HL-60 (cell line): ENCODE results near the gene DIO2.

ENCODE experiments used
- GABPA ChIP-seq: IDR thresholded peaks from 2 replicates; pipeline ENCODE4 v1.6.1; 2012; ENCODE audit warnings: low read depth
- POLR2AphosphoS5 ChIP-seq: IDR thresholded peaks from 2 replicates; pipeline ENCODE4 v1.6.1; 2012; ENCODE audit warnings: low read depth
- REST ChIP-seq: IDR thresholded peaks from 2 replicates; pipeline ENCODE4 v1.6.1; 2012; ENCODE audit warnings: low read depth; ENCODE audit not compliant: insufficient replicate concordance
- TF ChIP-seq, protein P1 (sequence below): IDR thresholded peaks from one replicate; pipeline ENCODE4 v1.5.1; 2011; ENCODE audit warnings: low read length, control low read depth, inconsistent platforms; ENCODE audit not compliant: insufficient read depth

DNA sequence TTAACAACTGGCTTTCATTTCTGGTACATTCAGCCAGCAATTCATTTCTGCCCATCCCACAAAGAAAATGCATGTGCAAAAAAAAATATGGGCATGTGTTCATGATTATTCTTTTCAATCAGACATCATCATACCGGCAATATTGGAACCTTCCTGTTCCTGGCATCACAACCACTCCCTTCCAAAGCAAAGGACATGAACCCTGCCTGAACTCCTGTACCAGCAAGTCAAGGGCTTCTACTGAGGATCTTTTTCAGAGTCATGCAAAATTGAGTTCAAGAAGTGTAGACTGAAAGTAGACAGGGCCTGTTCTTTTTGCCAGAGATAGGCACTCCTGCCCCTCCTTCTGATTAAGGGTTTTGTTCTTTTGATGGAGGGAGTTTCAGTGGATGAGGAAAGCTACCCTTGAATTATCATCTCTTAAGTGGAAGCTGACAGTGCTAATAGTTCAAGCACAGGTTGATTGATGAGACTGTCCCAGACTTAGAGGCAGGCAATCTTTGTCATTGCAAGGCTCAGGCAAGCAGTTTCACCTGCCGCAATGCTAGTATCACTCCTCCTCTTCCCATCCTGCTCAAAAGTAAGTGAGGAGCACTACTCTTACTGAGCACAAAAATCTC is 22.3 kb upstream of the DIO2 start:
- TF ChIP-seq POLR2AphosphoS5 (no peak), REST (no peak), GABPA (no peak)
- TF ChIP-seq, protein P1, sequence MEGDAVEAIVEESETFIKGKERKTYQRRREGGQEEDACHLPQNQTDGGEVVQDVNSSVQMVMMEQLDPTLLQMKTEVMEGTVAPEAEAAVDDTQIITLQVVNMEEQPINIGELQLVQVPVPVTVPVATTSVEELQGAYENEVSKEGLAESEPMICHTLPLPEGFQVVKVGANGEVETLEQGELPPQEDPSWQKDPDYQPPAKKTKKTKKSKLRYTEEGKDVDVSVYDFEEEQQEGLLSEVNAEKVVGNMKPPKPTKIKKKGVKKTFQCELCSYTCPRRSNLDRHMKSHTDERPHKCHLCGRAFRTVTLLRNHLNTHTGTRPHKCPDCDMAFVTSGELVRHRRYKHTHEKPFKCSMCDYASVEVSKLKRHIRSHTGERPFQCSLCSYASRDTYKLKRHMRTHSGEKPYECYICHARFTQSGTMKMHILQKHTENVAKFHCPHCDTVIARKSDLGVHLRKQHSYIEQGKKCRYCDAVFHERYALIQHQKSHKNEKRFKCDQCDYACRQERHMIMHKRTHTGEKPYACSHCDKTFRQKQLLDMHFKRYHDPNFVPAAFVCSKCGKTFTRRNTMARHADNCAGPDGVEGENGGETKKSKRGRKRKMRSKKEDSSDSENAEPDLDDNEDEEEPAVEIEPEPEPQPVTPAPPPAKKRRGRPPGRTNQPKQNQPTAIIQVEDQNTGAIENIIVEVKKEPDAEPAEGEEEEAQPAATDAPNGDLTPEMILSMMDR, result no peak
